Anterior cingulate cortex (tissue), 58 donors: ENCODE measurements around the gene SHC4.
A peak's percentile ranks its signal among the peaks of the same experiment; 100 is the strongest.

Experiments used
- DNase-seq, 58 donors: peaks; one replicate each; lab custom pipeline; 2025; lab: John Stamatoyannopoulos, UW

The SHC4 gene

GRCh38 chr15:48889925-48890324 is 73.8 kb downstream of the SHC4 start:
- DNase-seq: no peak

GRCh38 chr15:48888836-48889235 is 74.9 kb downstream of the SHC4 start:
- no peak for DNase-seq

GRCh38 chr15:48888191-48888590 is 75.5 kb downstream of the SHC4 start:
- no peak for DNase-seq

- DNase-seq: no peak
These were observed 76.6 kb downstream of the SHC4 start for GRCh38 chr15:48887144-48887543.

- no peak for DNase-seq
These were observed 80.0 kb downstream of the SHC4 start for GRCh38 chr15:48883699-48884098.

GRCh38 chr15:48880070-48880634 is 83.6 kb downstream of the SHC4 start:
- DNase-seq: no peak

- peak; percentile 44 to 95 (median 90) for DNase-seq
These were observed 85.8 kb downstream of the SHC4 start, which contains the start of gene EID1 for GRCh38 chr15:48877630-48878595. TSS of gene EID1 (plus strand) at chr15:48878134. CDS start at chr15:48878177, 43 bp downstream.

GRCh38 chr15:48876057-48876456 is 87.7 kb downstream of the SHC4 start:
- no peak for DNase-seq

- DNase-seq: no peak
These were observed 88.3 kb downstream of the SHC4 start for GRCh38 chr15:48875241-48875960.

- no peak for DNase-seq
These were observed 91.1 kb downstream of the SHC4 start for GRCh38 chr15:48872632-48873031.

- DNase-seq: no peak
These were observed 92.2 kb downstream of the SHC4 start for GRCh38 chr15:48871542-48871941.

- no peak for DNase-seq
These were observed 93.8 kb downstream of the SHC4 start for GRCh38 chr15:48869966-48870365.

- no peak for DNase-seq
These were observed 95.2 kb downstream of the SHC4 start for GRCh38 chr15:48868536-48868935.

GRCh38 chr15:48868023-48868422 is 95.7 kb downstream of the SHC4 start:
- DNase-seq: no peak

- DNase-seq: no peak
These were observed 97.6 kb downstream of the SHC4 start for GRCh38 chr15:48866141-48866563.

- no peak for DNase-seq
These were observed 98.2 kb downstream of the SHC4 start for GRCh38 chr15:48865370-48866079.

- no peak for DNase-seq
These were observed 101.0 kb downstream of the SHC4 start for GRCh38 chr15:48862705-48863104.

- DNase-seq: peak in 5 of 58 donors; percentile 1 to 67 (median 23)
These were observed 101.8 kb downstream of the SHC4 start for GRCh38 chr15:48861813-48862431.

- DNase-seq: no peak
These were observed 104.3 kb downstream of the SHC4 start for GRCh38 chr15:48859426-48859825.

- DNase-seq: no peak
These were observed 105.3 kb downstream of the SHC4 start for GRCh38 chr15:48858401-48858800.
